Aortic smooth muscle cell (primary cell): Measurements from ENCODE around the gene SH2D3A. TPM values are rescaled to one million over a fixed set of nuclear protein-coding genes. Genes with fewer than 3 reads are reported as not detected.

Experiments used
- total RNA-seq: library from RNA; depleted of rRNA; stranded (reverse); fragments of >200 nt; gene quantifications from 2 replicates; pipeline ENCODE4 v1.2.3, GENCODE V29; 2014

SH2D3A gene
- total RNA-seq: not detected in 2 replicates

DNA sequence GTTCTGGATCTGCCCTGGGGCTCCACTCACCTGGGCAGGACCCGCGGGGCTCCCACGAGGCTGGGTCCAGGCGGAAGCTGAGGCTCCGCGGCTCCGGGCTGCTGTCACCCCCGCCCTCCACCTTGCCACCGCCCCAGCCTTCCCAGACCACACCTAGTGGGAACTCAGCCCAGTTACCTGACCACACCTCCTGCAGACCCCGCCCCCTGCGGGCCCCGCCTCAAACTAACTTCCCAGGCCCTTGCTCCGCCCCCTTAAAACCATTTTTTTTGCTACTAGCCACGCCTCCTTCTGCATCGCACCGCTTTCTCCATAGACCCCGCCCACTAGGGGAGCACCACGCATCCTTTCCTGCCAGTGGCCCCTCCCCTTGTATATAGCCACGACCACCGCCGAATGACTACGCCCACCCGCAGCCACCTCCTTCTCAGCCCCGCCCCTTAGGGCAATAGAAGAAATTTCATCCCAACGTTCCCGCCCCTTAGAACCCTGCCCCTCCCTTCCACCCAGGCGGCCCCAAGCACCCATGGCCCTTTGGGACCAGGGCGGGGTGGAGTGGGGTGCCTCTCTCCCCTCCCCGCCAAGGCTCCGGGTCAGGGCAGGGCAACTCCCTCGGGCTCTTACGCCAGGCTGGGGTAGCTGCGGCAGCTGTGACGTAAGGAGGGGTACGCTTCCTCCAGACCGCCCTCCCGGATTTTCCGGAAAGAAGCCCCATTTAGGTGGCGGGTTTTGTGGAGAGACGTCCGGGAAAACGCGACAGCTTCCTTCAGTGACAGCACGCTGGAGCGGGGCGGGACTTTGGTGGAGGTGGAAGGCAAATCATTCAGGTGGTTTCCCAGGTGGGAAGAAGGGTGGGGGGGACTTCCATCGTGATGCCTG, at the start of gene SH2D3A:
TSS of gene SH2D3A (minus strand) at position 79 of the 879 bp plus-strand sequence. CDS start 3,687 bp downstream, outside the sequence.

DNA sequence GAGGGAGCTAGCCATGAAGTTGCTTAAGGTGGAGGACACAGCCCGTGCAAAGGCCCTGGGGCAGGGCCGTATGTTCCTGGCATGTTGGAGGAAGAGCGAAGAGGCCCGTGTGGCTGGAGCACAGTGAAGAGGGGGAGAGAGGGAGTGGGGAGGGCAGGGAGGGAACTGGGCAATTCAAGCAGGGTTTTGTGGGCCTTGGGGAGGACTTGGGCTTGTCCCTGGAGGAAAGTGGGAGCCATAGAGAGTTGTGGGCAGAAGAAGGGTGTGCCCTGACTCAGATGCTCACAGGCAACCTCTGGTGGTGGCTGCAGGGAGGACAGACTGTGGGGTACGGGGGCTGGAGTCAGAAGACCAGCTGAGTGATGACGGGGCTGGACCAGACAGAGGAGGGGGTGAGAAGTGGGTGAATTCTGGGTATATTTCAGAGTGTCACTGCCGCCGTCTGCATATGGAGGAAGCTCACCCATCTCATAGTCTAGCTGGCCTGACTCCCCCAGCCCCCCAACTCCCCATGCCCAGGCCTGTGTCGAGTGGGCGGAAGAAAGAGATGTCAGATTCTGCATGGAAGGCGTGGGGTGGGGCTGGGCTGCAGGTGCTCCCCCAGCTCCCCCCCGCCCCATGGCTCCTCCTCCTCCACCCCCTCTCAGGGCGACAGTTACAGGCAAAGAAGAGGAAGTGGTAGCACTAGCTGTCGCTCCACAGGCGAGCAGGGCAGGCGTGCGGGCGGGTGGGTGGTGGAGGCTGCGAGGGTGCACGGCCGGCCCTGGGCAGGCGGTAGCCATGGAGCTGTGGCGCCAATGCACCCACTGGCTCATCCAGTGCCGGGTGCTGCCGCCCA, 5.0 kb upstream of the SH2D3A start, which contains the start of gene VAV1:
TSS of gene VAV1 (plus strand) at position 681 of the 838 bp plus-strand sequence. CDS start at position 781, 100 bp downstream.

DNA sequence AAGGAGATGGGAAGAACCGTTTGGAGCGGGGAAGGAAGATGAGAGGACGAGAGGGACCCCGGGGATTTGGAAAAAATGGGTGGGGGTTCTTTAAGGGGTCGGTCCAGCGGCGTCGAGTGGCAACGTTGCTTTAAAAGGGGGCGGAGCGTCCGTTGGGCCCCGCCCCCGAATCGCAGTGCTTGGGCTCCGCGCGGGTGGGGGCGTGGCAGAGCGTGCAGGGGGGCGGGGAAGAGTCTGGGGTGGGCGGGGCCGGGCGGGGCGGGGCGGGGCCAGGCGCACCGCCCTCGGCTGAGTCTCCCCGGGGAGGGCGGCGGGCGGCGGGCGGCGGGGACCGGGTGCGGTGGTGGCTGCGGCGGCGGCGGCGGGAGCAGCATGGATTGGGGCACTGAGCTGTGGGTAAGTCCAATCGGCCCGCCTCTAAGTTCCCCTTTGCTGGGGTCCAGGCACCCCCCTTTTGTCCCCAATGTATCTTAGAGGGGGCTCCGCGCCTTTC, 27.8 kb downstream of the SH2D3A start, which contains the start of gene TRIP10:
TSS of gene TRIP10 (plus strand) at position 291 of the 493 bp plus-strand sequence. CDS start at position 373, 82 bp downstream.

DNA sequence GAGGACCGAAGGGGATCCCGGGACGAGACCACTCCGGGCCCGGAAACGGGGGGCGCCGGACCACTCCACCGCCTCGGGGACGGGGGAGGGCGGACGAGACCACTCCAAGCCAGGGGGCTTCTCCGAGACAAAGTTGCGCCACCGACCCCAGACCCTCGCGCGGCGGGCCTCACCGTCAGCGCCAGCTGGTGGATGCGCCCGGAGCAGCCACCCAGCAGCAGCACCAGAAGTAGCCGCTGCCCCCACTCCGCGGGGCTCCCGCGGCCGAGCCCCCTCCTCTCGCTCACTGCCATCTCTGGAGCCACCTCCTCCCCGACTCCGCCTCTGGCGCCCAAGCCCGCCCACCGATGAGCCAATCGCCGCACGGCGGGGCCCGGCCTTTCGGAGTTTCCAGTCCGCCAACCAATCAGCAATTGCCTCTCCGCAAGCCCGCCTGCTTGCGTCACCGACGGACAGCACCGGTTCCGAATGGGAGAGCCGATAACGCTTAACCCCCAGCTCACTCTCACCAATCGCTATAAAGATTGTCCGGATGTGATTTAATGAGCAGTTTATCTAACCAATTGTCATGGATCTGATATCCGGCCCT, 29.9 kb downstream of the SH2D3A start, which contains the start of gene GPR108:
TSS of gene GPR108 (minus strand) at position 297 of the 589 bp plus-strand sequence. CDS start at position 293, 4 bp downstream.

DNA sequence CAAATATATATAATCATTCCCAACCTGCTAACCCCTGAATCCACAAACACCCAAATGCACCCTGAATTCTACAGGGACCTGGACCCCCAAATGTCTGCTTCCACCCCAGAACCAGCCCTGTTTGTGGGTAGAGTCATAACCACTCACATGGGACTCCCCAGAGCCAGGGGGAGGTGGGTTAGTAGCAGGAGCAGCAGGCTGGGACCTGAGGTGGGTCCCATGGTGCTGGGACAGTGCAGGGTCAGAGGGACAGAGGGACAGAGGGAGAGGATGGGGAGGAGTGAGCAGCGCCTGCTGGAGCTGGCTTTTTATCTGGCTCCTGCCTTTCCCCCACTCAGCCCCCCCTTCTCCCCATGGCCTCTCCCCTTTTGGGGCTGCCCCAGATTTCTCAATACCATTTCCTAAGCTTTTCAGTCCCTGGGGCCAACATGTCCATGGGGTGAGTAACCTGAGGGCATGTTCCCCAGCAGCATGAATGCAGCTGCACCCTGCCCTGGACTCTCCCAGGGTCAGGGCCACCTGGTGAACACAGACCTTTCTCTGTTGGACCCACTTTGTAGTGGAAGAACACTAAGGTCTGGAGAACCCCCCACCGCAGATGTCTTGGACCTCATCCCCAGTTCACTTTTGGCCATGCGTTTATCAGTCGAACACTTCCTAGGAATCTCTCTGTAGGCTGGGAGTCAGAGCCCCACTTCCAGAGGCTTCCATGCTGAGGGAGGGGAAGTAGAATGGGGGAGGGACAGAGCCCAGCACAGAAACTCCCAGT, 46.7 kb downstream of the SH2D3A start, which contains the start of gene C3:
TSS of gene C3 (minus strand) at position 282 of the 769 bp plus-strand sequence. CDS start at position 221, 61 bp downstream.

Other genes starting within 250 kb of the SH2D3A start
- gene TNFSF9, start 236.4 kb downstream of the SH2D3A start, total RNA-seq: 0.19 TPM in 1 of 2 replicates, not detected in the other
- gene CD70, start 176.3 kb downstream of the SH2D3A start, total RNA-seq: not detected in 2 replicates
- gene TNFSF14, start 97.3 kb downstream of the SH2D3A start, total RNA-seq: not detected in 2 replicates
- 0.50 and 1.1 TPM in 2 replicates for gene C3, start 46.8 kb downstream of the SH2D3A start, total RNA-seq
- gene GPR108, start 29.9 kb downstream of the SH2D3A start, total RNA-seq: 34.8 and 45.4 TPM in 2 replicates
- 25.2 and 26.9 TPM in 2 replicates for gene TRIP10, start 27.8 kb downstream of the SH2D3A start, total RNA-seq
- not detected in 2 replicates for gene VAV1, start 5.3 kb upstream of the SH2D3A start, total RNA-seq
- gene ADGRE1, start 120.1 kb upstream of the SH2D3A start, total RNA-seq: not detected in 2 replicates